NCI-H128 (cell line): ENCODE data around the gene PC.
"Not testable (repeated sequence)": the region's sequence is repeated elsewhere in the genome, so short reads cannot be mapped to it uniquely, and the experiment has no call there.

Experiments
- DNase-seq: peaks from one replicate; lab custom pipeline; 2025; ENCODE audit not compliant: unreplicated experiment; lab: John Stamatoyannopoulos, UW

Gene PC

DNA sequence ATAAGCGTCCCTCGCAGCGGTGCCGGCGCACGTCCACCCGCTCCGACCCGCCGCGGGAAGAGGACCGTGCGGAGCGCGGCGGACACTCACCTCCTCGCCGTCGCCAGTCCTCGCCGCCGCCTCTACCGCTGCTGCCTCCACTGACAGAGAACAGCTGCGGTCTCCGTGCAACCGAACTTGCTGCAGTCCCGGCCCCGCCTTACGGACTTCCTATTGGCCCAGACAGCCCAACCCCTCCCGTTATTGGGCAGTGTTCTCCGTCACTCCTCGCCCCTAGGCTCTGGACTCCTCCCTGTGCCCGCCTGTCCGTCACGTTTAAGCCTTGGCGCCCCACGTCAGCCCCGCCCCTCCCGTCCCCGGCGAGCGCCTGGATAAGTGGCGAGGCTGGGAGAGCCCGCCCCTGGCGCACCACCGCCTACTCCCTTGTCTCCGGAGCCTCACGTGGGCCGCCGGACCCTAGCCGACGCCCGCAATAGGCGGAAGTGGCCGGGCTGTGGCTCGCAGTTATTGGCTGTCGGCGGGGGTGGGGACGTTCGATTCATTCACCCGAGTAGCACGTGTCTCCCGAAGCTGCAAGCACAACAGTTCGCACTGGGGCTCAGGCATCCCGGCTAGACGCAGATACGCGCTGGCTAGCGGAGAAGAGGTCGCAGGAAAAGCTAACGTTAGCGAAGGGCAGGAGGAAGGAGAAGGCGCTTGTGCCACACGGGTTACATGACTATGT, at the start of gene PC:
TSS of gene PC (minus strand) at position 152 of the 724 bp plus-strand sequence. CDS start 86,224 bp downstream, outside the sequence.
- DNase-seq, result peak; percentile 97

GRCh38 chr11:67007126-67007525, 48.9 kb upstream of the PC start:
- no peak for DNase-seq

- DNase-seq, result no peak
These were observed 48.1 kb upstream of the PC start for GRCh38 chr11:67006029-67006884.

DNA sequence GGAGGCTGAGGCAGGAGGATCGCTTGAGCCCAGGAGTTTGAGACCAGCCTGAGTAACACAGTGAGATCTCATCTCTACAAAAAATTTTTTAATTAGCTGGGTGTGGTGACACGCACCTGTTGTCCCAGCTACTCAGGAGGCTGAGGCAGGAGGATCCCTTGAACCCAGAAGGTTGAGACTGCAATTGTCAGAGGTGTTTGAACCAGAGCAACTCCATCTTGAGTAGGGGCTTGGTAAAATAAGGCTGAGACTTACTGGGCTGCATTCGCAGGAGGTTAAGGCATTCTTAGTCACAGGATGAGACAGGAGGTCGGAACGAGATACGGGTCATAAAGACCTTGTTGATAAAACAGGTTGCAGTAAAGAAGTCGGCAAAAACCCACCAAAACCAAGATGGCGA, 47.0 kb upstream of the PC start:
- not testable (repeated sequence) for DNase-seq

GRCh38 chr11:67002921-67003411, 44.8 kb upstream of the PC start:
- DNase-seq, result no peak

- peak; percentile 65 for DNase-seq
These were observed 44.2 kb upstream of the PC start for GRCh38 chr11:67002297-67002913.

GRCh38 chr11:67001332-67001731, 43.1 kb upstream of the PC start:
- DNase-seq, result no peak

DNA sequence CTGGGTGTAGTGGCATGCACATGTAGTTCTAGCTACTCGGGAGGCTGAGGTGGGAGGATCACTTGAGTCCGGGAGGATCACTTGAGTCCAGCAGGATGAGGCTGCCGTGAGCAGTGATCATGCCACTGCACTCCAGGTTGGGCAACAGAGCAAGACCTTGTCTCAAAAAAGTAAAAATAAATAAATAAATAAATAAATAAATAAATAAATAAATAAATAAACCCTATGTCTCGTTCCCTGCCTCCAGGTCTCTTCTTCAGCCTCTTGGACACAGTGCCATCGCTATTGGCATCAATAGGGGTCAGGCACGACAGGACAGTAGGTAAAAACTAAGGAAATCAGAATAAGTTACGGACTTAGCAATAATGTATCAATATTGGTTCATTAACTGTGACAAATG, 41.4 kb upstream of the PC start:
- DNase-seq, result no peak

DNA sequence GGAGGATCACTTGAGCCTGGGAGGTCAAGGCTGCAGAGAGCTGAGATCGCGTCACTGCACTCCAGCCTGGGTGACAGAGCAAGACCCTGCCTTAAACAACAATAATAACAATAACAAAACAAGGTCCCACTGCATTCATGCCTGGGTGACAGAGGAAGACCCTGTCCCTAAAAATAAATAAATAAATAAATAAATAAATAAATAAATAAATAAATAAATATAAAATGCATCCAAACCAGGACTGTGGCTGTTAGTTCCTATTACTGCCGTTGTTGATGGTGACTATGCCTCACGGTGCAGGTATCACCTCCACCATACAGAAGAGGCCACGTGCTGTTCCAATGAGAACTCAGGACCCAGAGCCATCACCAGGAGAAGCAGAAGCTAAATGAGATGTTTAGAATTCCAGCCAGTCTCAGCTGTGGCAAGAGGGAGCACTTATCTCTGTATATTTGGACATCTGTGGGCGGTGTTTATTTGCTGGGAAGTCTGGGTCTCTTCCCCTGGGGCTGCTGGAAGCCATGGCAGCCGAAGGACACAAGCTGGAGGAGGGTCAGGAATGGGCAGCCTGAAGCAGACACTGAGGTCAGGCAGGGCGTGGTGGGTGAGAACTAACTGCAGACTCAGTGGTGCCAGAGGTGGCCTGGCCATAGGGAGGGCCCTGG, 38.6 kb upstream of the PC start:
- no peak for DNase-seq

GRCh38 chr11:66992041-66992440, 33.9 kb upstream of the PC start:
- no peak for DNase-seq

DNA sequence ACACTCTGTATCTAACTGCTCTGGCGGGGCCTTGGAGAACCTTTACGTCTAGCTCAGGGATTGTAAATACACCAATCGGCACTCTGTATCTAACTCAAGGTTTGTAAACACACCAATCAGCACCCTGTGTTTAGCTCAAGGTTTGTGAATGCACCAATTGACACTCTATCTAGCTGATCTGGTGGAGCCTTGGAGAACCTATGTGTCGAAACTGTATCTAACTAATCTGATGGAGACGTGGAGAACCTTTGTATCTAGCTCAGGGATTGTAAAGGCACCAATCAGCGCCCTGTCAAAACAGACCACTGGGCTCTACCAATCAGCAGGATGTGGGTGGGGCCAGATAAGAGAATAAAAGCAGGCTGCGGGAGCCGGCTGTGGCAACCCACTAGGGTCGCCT, 31.2 kb upstream of the PC start:
- DNase-seq, result not testable (repeated sequence)

- DNase-seq, result not testable (repeated sequence)
These were observed 30.6 kb upstream of the PC start for GRCh38 chr11:66988741-66989140.

DNA sequence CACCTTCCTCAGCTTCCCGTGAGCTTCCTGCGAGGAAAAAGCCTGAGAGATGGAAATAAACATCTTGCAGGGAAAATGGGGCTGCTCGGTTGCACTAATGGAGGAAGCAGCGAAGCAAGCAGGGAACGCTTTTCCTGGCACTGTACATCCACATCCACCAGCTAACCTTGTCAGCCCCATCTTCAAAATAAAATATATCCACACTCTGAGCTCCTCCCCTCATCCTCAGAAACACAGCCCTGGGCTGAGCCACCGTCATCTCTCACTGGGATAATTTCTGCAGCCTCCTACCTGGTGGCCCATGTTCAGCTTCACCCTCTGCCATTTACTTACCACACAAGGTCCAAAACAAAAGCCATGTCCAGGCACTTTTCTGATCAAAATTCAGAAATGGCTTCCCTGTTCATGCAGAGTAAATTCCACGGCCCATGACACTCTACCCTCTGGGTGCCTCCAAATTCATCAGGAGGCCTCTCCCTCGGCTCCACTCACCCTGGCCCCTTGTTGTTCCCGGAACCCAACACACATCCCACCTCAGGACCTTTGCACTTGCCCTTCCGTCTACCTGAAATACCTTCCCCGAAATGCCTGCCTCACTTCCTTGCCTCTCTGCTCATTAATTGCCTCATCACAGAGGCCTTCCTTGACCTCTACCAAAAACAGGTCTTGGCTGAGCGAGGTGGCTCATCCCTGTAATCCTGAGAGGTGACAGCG, 29.9 kb upstream of the PC start:
- DNase-seq, result no peak

DNA sequence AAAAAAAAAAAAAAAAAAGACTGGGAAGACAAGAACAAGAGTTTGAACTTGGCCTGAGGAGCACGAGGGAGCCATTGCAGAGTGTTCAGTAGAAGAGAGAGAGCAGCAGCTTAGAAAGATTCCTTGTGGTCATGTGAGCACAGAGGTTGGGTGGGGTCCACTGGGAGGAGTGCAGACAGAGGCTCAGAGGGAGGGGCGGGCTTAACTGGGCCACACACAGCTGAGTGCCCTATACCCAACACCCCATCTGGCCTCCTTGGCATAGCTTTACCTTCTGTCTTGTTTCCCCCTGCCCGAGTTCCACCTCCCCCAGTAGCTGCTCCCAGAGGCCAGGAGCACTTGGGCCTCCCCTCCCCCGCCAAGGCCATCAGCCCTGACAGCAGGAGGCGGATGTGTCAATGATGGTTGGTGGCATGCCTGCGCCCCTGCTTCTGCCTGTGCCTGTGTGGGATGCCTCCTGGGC, 29.0 kb upstream of the PC start:
- DNase-seq, result no peak

- no peak for DNase-seq
These were observed 28.0 kb upstream of the PC start for GRCh38 chr11:66986178-66986545.

DNA sequence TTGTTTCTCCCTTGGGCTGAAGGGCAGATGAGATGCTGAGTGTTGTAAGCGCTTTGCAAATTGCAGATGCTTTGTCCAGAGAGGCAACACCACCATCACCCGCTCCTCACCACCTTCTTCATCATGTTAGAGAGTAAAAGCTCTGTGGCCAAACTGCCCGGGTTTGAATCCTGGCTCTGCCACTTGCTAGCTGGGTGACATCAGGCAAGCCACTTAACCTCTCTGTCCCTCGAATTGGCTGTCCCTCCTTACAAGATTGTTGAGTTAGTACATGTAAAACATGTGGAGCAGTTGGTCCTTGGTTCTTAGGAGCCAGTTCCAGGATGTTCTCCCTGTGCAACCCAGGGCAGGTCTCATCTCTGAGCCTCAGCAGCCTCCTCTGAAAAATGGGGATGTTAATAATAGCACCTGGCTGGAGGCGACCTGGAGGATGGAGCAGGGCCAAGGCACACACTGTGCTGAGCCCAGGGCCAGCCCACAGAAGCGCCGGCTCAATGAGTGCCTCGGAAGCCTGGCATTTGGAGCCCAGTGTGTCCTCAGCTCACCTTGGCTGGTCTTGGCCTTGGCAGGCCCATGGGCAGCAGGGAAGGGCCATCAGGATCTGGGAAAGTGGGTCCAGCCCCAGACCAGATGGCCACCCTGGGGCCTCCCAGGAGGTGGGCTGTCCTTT, 27.5 kb upstream of the PC start:
- DNase-seq, result no peak

- no peak for DNase-seq
These were observed 25.2 kb upstream of the PC start for GRCh38 chr11:66983275-66983924.

DNA sequence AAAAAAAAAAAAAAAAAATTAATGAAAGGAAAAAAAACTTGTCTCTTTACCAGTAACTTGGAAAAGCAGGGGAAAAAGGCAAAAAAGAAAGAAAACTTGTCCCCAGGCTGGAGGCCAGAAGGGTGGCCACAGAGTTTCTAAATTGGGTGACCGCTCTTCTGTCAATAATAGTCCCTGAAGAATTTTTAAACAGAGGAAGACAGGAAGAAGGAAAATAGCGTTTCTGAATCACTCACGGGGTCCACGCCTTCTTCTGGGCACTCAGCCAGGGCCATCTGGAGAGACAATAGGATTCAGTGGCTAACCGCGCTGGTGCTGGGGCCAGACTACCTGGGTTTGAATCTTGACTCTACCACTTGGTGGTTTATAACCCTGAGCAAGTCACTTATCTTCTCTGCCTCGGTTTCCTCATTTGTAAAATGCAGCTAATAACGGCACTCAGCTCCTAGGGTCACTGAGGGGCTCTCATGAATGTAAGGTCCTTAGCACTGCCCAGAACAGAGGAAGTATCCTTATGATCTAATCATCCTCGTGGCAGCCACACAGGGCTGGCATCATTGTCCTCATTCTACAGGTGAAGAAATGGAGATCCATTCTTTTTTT, 23.9 kb upstream of the PC start:
- DNase-seq, result peak; percentile 46
